ENCODE measurements around the gene GNB1L. TPM values are rescaled to one million over a fixed set of nuclear protein-coding genes. Genes with fewer than 3 reads are reported as not detected.

The GNB1L gene
- total and polyA plus RNA-seq, 10 of the 15 experiments (the other 5 are each of a cell fraction or from before 2014, with no cell fraction given) = 0.21 to 19.4 (median 6.8) TPM

- H3K9ac ChIP-seq (ENCODE audit: control insufficient read depth, insufficient read depth, low read length) = no peak overlapping the region
- no peak for ATAC-seq
These were observed 88.5 kb downstream of the GNB1L start for GRCh38 chr22:19766240-19766510.

More at GRCh38 chr22:19766240-19766510, 88.5 kb downstream of the GNB1L start:
- Histone ChIP-seq H3K9me3 (replicated peaks; ENCODE audit: control insufficient read depth, insufficient read depth, low read length) (no peaks in the 10 kb centered on the region), H2AFZ (ENCODE audit: control insufficient read depth, low read depth, low read length) (no peak overlapping the region), H3K4me1 (ENCODE audit: control insufficient read depth, insufficient read depth, low read length) (no peaks in the 10 kb centered on the region), H3K27ac (ENCODE audit: control insufficient read depth, insufficient read depth) (no peak overlapping the region), H3K36me3 (ENCODE audit: control insufficient read depth in 2 of 2, insufficient read depth in 2 of 2, low read length in 1 of 2) (no peaks in the 10 kb centered on the region), H3K4me3 (no peak overlapping the region), H3K4me2 (ENCODE audit: control insufficient read depth, insufficient read depth) (no peak overlapping the region), H3K27me3 (replicated peaks in 1 of 2; ENCODE audit: control insufficient read depth in 2 of 2, insufficient read depth in 2 of 2, low read length in 1 of 2) (peaks cover 3 to 18% of the 10 kb centered on the region in 2 experiments; a peak in 3 of 4 replicates), H3K79me2 (ENCODE audit: control insufficient read depth, insufficient read depth, low read length) (no peaks in the 10 kb centered on the region), H4K20me1 (ENCODE audit: control insufficient read depth, insufficient read depth) (no peaks in the 10 kb centered on the region; the same call in 1 of the 2 replicates)
- TF ChIP-seq TCF7 (IDR thresholded peaks at IDR 0.05; ENCODE audit: borderline replicate concordance) (no peak), PAX5 (IDR thresholded peaks at IDR 0.05; ENCODE audit: borderline replicate concordance, low read depth, low read length) (no peak), POLR2A (IDR thresholded peaks at IDR 0.05; ENCODE audit: low read depth, low read length) (no peak), SUPT20H (IDR thresholded peaks at IDR 0.05; ENCODE audit: borderline replicate concordance, control insufficient read depth, low read depth, low read length) (no peak)
- TF ChIP-seq, protein P1, sequence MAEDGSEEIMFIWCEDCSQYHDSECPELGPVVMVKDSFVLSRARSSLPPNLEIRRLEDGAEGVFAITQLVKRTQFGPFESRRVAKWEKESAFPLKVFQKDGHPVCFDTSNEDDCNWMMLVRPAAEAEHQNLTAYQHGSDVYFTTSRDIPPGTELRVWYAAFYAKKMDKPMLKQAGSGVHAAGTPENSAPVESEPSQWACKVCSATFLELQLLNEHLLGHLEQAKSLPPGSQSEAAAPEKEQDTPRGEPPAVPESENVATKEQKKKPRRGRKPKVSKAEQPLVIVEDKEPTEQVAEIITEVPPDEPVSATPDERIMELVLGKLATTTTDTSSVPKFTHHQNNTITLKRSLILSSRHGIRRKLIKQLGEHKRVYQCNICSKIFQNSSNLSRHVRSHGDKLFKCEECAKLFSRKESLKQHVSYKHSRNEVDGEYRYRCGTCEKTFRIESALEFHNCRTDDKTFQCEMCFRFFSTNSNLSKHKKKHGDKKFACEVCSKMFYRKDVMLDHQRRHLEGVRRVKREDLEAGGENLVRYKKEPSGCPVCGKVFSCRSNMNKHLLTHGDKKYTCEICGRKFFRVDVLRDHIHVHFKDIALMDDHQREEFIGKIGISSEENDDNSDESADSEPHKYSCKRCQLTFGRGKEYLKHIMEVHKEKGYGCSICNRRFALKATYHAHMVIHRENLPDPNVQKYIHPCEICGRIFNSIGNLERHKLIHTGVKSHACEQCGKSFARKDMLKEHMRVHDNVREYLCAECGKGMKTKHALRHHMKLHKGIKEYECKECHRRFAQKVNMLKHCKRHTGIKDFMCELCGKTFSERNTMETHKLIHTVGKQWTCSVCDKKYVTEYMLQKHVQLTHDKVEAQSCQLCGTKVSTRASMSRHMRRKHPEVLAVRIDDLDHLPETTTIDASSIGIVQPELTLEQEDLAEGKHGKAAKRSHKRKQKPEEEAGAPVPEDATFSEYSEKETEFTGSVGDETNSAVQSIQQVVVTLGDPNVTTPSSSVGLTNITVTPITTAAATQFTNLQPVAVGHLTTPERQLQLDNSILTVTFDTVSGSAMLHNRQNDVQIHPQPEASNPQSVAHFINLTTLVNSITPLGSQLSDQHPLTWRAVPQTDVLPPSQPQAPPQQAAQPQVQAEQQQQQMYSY (CRISPR knock-in tag; IDR thresholded peaks at IDR 0.05) = no peak
- intact Hi-C loops (cut with micrococcal nuclease; ENCODE audit: unreplicated experiment) = no loop called here
- FAIRE-seq = no peak
- POLR2A ChIA-PET = no interaction called here
- in situ Hi-C loops (cut with MboI) = no loop called here
- DNase-seq (ENCODE audit: low read depth, low spot score) = no peak
- BruUV-seq (replicated peaks) = no TSS peak
- SMC1A ChIA-PET (ENCODE audit: uncharacterized antibody, unreplicated experiment) = no interaction called here
- CTCF ChIA-PET = no interaction called here
- RAD21 ChIA-PET (ENCODE audit: unreplicated experiment) = no interaction called here
- WGBS (ENCODE audit: insufficient coverage, insufficient replicate concordance, low lambda C conversion rate, missing lambda C conversion rate) = 27% methylated on average over 29 of the region's 36 CpGs

All from GM12878 (cell line).